K562 (cell line): ENCODE data around the gene ASGR1. TPM values are rescaled to one million over a fixed set of nuclear protein-coding genes. Genes with fewer than 3 reads are reported as not detected.
A peak's percentile ranks its signal among the peaks of the same experiment; 100 is the strongest.

ENCODE experiments used
- CAMTA2 ChIP-seq: fragments of 250-450 bp; sonication (Bioruptor Pico); conservative IDR thresholded peaks from 2 replicates; pipeline ENCODE4 v1.5.1; 2022
- ETV6 ChIP-seq, 3 experiments: fragments of 150-350 bp in 1 of 3; sonication (generic) in 1 of 3; formaldehyde crosslinking in 1 of 3; IDR thresholded peaks; 2 replicates each; pipeline versions ENCODE4 v1.6.1 to v1.8.0; 2014 to 2022; ENCODE audit warnings: borderline replicate concordance in 2 of 3, low read depth in 2 of 3, antibody characterized with exemption in 1 of 3, low read length in 1 of 3, mild to moderate bottlenecking in 1 of 3, missing genetic modification reagents in 1 of 3
- GTF3C2 ChIP-seq: IDR thresholded peaks from 3 replicates; pipeline ENCODE4 v1.6.1; 2011; ENCODE audit warnings: borderline replicate concordance, mild to moderate bottlenecking, moderate library complexity; ENCODE audit not compliant: insufficient read length; ENCODE audit errors: extremely low read depth
- HNRNPL ChIP-seq: fragments of 200-400 bp; formaldehyde crosslinking; IDR thresholded peaks from 2 replicates; pipeline ENCODE4 v1.6.1; 2017; ENCODE audit warnings: low read depth, mild to moderate bottlenecking, low read length
- ILK ChIP-seq: fragments of 450-650 bp; IDR thresholded peaks from 2 replicates; pipeline ENCODE4 v1.6.1; 2016; ENCODE audit warnings: missing genetic modification characterization, low read depth, mild to moderate bottlenecking, missing compliant biosample characterization, moderate library complexity, borderline replicate concordance
- JUND ChIP-seq, 2 experiments: IDR thresholded peaks; 2 replicates in 1 of 2; 3 replicates in 1 of 2; pipeline ENCODE4 v1.6.1; 2011; ENCODE audit warnings: borderline replicate concordance in 2 of 2, low read depth in 2 of 2, low read length in 2 of 2, improper control_type of control experiment in 1 of 2, missing biosample characterization in 1 of 2, missing genetic modification characterization in 1 of 2, missing genetic modification reagents in 1 of 2
- PKNOX1 ChIP-seq: fragments of 450-650 bp; IDR thresholded peaks from 2 replicates; pipeline ENCODE4 v1.6.1; 2016
- ZHX1 ChIP-seq: fragments of 150-350 bp; conservative IDR thresholded peaks from 2 replicates; pipeline ENCODE4 v1.6.1; 2014; ENCODE audit warnings: low read length
- ZKSCAN1 ChIP-seq: fragments of 150-350 bp; IDR thresholded peaks from 2 replicates; pipeline ENCODE4 v1.6.1; 2016; ENCODE audit warnings: low read depth, low read length
- ZNF253 ChIP-seq: fragments of 250-450 bp; sonication (Bioruptor Pico); conservative IDR thresholded peaks from 2 replicates; pipeline ENCODE4 v1.6.1; 2021; ENCODE audit warnings: mild to moderate bottlenecking
- ZNF280B ChIP-seq: fragments of 250-450 bp; sonication (Bioruptor Pico); IDR thresholded peaks from 2 replicates; pipeline ENCODE4 v1.5.1; 2021; ENCODE audit warnings: mild to moderate bottlenecking
- ZNF518B ChIP-seq: fragments of 250-450 bp; sonication (Bioruptor Pico); IDR thresholded peaks from 2 replicates; pipeline ENCODE4 v1.5.0; 2021; ENCODE audit warnings: mild to moderate bottlenecking, moderate library complexity
- ZNF764 ChIP-seq: fragments of 250-450 bp; sonication (Bioruptor Pico); IDR thresholded peaks from 2 replicates; pipeline ENCODE4 v1.4.0; 2020; ENCODE audit warnings: low read depth, mild to moderate bottlenecking, moderate library complexity
- polyA plus RNA-seq, 8 experiments: library from polyadenylated mRNA; depleted of rRNA in 4 of 8; stranded (reverse) in 5 of 8; unstranded in 3 of 8; fragments of >200 nt; fragmentation: Nextera tagmentation in 2 of 8; fragmentation: Illumina TruSeq in 1 of 8; extraction: Ambion mirVana in 2 of 8; extraction: Trizol in 1 of 8; gene quantifications; 2 replicates each; pipeline versions ENCODE4 v1.2.1 to v1.2.3, GENCODE V29; 2011 to 2014; ENCODE audit warnings: inconsistent platforms in 1 of 8, missing spikeins in 1 of 8
- total RNA-seq, 7 experiments: library from RNA; depleted of rRNA in 6 of 7; stranded (reverse); fragments of >200 nt in 6 of 7; fragmentation: Illumina TruSeq in 2 of 7; extraction: Trizol in 2 of 7; gene quantifications; 2 replicates each; pipeline versions ENCODE4 v1.2.1 to v1.2.3, GENCODE V29; 2011 to 2021; ENCODE audit warnings: low replicate concordance in 1 of 7

Gene ASGR1
- total and polyA plus RNA-seq, 9 of the 15 experiments (the other 6 are each of a cell fraction or from before 2014, with no cell fraction given) = 0.11 to 1.0 (median 0.64) TPM; not detected in 2

- TF ChIP-seq GTF3C2 = no peak
- TF ChIP-seq ZNF518B (CRISPR knock-in tag) = no peak
- TF ChIP-seq ZKSCAN1 = no peak
- no peak for TF ChIP-seq ZHX1
- no peak for TF ChIP-seq PKNOX1
- TF ChIP-seq ETV6 (IDR thresholded peaks at IDR 0.05; ENCODE audit: borderline replicate concordance in 1 of 2, low read depth in 2 of 2, low read length in 1 of 2) = no peak
- no peak for TF ChIP-seq ETV6 (CRISPR knock-in tag; IDR thresholded peaks at IDR 0.05; ENCODE audit: borderline replicate concordance)
- TF ChIP-seq ZNF764 (CRISPR knock-in tag) = no peak
- TF ChIP-seq CAMTA2 = no peak
- no peak for TF ChIP-seq ZNF253 (CRISPR knock-in tag)
- TF ChIP-seq ILK = no peak
- TF ChIP-seq ZNF280B (CRISPR knock-in tag) = no peak
- TF ChIP-seq JUND (IDR thresholded peaks at IDR 0.05; ENCODE audit: borderline replicate concordance, low read depth, low read length) = peak; percentile 91
- TF ChIP-seq JUND (tag; IDR thresholded peaks at IDR 0.05; ENCODE audit: borderline replicate concordance, low read depth, low read length) = peak; percentile 69; the same call in 1 of the 3 replicates
- no peak for TF ChIP-seq HNRNPL
Observed at GRCh38 chr17:7219812-7220592, 40.8 kb upstream of the ASGR1 start, which contains the start of the genes ACADVL and DLG4 (continued).
